ENCODE data around the gene LUZP2. TPM values are rescaled to one million over a fixed set of nuclear protein-coding genes. Genes with fewer than 3 reads are reported as not detected.

LUZP2 gene
- total and polyA plus RNA-seq, 4 donors: 70.8 to 147 (median 99.0) TPM

- Histone ChIP-seq H3K27me3 (ENCODE audit: control insufficient read depth, insufficient read depth, low read length) (no peaks in the 10 kb centered on the region), H3K36me3 (ENCODE audit: control insufficient read depth, insufficient read depth, low read length) (peaks cover 2% of the 10 kb centered on the region)
These were observed 556.0 kb downstream of the LUZP2 start for GRCh38 chr11:25052844-25053243.

GRCh38 chr11:25057861-25058260, 561.0 kb downstream of the LUZP2 start:
- Histone ChIP-seq H3K27ac (ENCODE audit: low read depth, low read length) (no peak overlapping the region), H3K4me1 (ENCODE audit: control insufficient read depth, insufficient read depth, low read length) (no peaks in the 10 kb centered on the region), H3K27me3 (ENCODE audit: control insufficient read depth, insufficient read depth, low read length) (no peaks in the 10 kb centered on the region), H3K4me3 (ENCODE audit: low read depth, low read length) (no peak overlapping the region), H3K36me3 (ENCODE audit: control insufficient read depth, insufficient read depth, low read length) (no peaks in the 10 kb centered on the region), H3K9me3 (ENCODE audit: control insufficient read depth, insufficient read depth, low read length) (no peaks in the 10 kb centered on the region)
- DNase-seq (ENCODE audit: low read depth in 4 of 6, low spot score in 6 of 6): peak in 1 of 6 donors; percentile 38

More at GRCh38 chr11:25052844-25053243, 556.0 kb downstream of the LUZP2 start:
- no peak for DNase-seq (ENCODE audit: low read depth in 4 of 6, low spot score in 6 of 6)
- Histone ChIP-seq H3K27ac (ENCODE audit: low read depth, low read length) (no peak overlapping the region), H3K4me1 (ENCODE audit: control insufficient read depth, insufficient read depth, low read length) (no peaks in the 10 kb centered on the region), H3K4me3 (ENCODE audit: low read depth, low read length) (no peak overlapping the region), H3K9me3 (ENCODE audit: control insufficient read depth, insufficient read depth, low read length) (no peaks in the 10 kb centered on the region)

DNA sequence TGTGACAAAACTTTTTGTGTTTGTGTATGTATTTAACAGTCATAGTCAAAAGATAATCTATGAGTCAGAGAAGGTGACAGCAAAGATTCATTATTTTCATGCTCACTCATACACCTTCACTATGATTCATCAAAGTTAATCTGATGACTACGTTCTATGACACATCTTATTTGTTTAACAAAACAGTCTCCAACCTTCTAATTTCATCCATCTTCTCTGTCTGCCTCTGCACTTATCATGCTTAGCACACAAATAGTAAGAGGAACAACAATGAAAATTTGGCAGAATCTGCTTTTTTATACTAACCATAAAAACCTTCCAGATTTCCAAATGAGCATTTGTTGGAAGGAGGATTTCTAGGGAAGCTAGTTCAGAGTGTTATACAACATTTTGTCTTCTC, 568.9 kb downstream of the LUZP2 start:
- no peak for DNase-seq (ENCODE audit: low read depth in 4 of 6, low spot score in 6 of 6)
- H3K27ac ChIP-seq (ENCODE audit: low read depth, low read length): no peak overlapping the region
- 83% methylated on average over 1 of the region's 1 CpG for WGBS (ENCODE audit: insufficient coverage)
- H3K36me3 ChIP-seq (ENCODE audit: control insufficient read depth, insufficient read depth, low read length): no peaks in the 10 kb centered on the region
- no peaks in the 10 kb centered on the region for H3K9me3 ChIP-seq (ENCODE audit: control insufficient read depth, insufficient read depth, low read length)
- no peaks in the 10 kb centered on the region for H3K4me1 ChIP-seq (ENCODE audit: control insufficient read depth, insufficient read depth, low read length)
- H3K4me3 ChIP-seq (ENCODE audit: low read depth, low read length): no peak overlapping the region
- H3K27me3 ChIP-seq (ENCODE audit: control insufficient read depth, insufficient read depth, low read length): no peaks in the 10 kb centered on the region

- H3K4me3 ChIP-seq (ENCODE audit: low read depth, low read length): no peak overlapping the region
- no peaks in the 10 kb centered on the region for H3K9me3 ChIP-seq (ENCODE audit: control insufficient read depth, insufficient read depth, low read length)
- no peaks in the 10 kb centered on the region for H3K27me3 ChIP-seq (ENCODE audit: control insufficient read depth, insufficient read depth, low read length)
- no peak overlapping the region for H3K27ac ChIP-seq (ENCODE audit: low read depth, low read length)
- no peaks in the 10 kb centered on the region for H3K36me3 ChIP-seq (ENCODE audit: control insufficient read depth, insufficient read depth, low read length)
- H3K4me1 ChIP-seq (ENCODE audit: control insufficient read depth, insufficient read depth, low read length): no peaks in the 10 kb centered on the region
- WGBS (ENCODE audit: insufficient coverage): 88% methylated on average over 1 of the region's 2 CpGs
- DNase-seq (ENCODE audit: low read depth in 4 of 6, low spot score in 6 of 6): no peak
These were observed 569.9 kb downstream of the LUZP2 start for GRCh38 chr11:25066706-25067105.

- Histone ChIP-seq H3K36me3 (ENCODE audit: control insufficient read depth, insufficient read depth, low read length) (no peaks in the 10 kb centered on the region), H3K4me1 (ENCODE audit: control insufficient read depth, insufficient read depth, low read length) (no peaks in the 10 kb centered on the region), H3K9me3 (ENCODE audit: control insufficient read depth, insufficient read depth, low read length) (no peaks in the 10 kb centered on the region), H3K27ac (ENCODE audit: low read depth, low read length) (no peak overlapping the region), H3K4me3 (ENCODE audit: low read depth, low read length) (no peak overlapping the region), H3K27me3 (ENCODE audit: control insufficient read depth, insufficient read depth, low read length) (no peaks in the 10 kb centered on the region)
- WGBS (ENCODE audit: insufficient coverage): 100% methylated on average over 1 of the region's 4 CpGs
- DNase-seq (ENCODE audit: low read depth in 4 of 6, low spot score in 6 of 6): no peak
These were observed 571.6 kb downstream of the LUZP2 start for GRCh38 chr11:25068451-25068850.

DNA sequence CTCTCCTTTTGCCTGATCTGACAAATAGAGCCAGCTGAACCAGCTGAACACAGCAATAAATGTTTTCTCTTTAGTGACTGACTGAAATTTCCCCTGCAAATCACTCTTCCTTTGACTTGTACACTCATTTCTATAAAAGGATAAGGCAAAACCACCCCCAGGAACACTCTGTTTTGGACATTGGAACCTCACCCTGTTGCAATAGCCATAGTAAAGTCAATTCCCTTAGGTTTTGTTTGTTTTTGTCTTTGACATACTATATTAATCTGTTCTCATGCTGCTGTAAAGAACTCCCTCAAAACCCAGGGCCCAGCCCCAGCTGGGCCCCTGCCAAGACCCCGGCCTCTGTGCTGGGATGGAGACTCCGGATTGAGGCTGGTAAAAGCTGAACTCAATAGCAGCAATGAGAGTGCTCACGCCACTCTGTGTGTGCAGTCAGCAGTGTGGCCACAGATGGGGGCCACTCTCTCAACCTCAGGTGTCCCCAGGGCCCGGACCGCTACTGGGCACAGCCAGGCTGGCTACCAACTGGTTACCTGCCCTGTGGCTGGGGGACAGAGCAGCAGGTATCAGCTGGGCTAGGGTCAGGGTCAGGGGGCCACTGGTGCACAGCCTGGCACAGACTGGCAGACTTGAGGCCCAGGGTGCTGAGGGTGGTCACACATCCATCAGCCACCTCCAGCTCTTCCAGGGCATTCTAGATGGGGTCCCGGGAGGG, 597.4 kb downstream of the LUZP2 start:
- no peaks in the 10 kb centered on the region for H3K9me3 ChIP-seq (ENCODE audit: control insufficient read depth, insufficient read depth, low read length)
- H3K4me1 ChIP-seq (ENCODE audit: control insufficient read depth, insufficient read depth, low read length): no peaks in the 10 kb centered on the region
- DNase-seq (ENCODE audit: low read depth in 4 of 6, low spot score in 6 of 6): peak in 1 of 6 donors; percentile 6
- no peaks in the 10 kb centered on the region for H3K36me3 ChIP-seq (ENCODE audit: control insufficient read depth, insufficient read depth, low read length)
- 96% methylated on average over 5 of the region's 6 CpGs for WGBS (ENCODE audit: insufficient coverage)
- no peak overlapping the region for H3K4me3 ChIP-seq (ENCODE audit: low read depth, low read length)
- H3K27me3 ChIP-seq (ENCODE audit: control insufficient read depth, insufficient read depth, low read length): no peaks in the 10 kb centered on the region
- no peak overlapping the region for H3K27ac ChIP-seq (ENCODE audit: low read depth, low read length)

DNA sequence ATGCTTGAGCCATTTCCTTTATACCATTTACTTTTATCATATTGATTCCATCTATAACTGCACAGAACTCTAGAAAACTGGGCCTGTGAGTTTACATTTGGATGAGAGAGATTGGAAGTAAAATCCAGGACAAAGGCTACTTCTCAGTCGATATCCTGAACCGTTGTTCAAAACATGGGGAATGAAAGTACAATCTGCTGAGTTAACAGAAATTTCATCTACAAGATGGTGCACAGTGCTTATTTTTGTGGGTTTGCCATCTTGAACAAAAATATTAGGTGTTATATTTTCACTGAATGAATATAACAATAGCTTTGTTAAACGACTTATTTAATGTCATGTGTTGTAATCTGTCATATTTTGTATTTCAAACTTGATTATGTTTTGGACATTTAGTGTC, 622.6 kb downstream of the LUZP2 start:
- Histone ChIP-seq H3K27ac (ENCODE audit: low read depth, low read length) (no peak overlapping the region), H3K4me1 (ENCODE audit: control insufficient read depth, insufficient read depth, low read length) (no peaks in the 10 kb centered on the region), H3K4me3 (ENCODE audit: low read depth, low read length) (no peak overlapping the region), H3K27me3 (ENCODE audit: control insufficient read depth, insufficient read depth, low read length) (no peaks in the 10 kb centered on the region), H3K36me3 (ENCODE audit: control insufficient read depth, insufficient read depth, low read length) (no peaks in the 10 kb centered on the region), H3K9me3 (ENCODE audit: control insufficient read depth, insufficient read depth, low read length) (no peaks in the 10 kb centered on the region)
- DNase-seq (ENCODE audit: low read depth in 4 of 6, low spot score in 6 of 6): no peak
- WGBS (ENCODE audit: insufficient coverage): no CpG with 5 or more reads among the region's 3 CpGs

Small RNA genes within 50 kb of the gene (small RNA-seq; reads per million reads assigned to genes)
- gene RF00019 (ENCODE audit: low replicate concordance): not detected
